K562 (cell line): ENCODE data around the gene GOLGA8S. TPM values are rescaled to one million over a fixed set of nuclear protein-coding genes. Genes with fewer than 3 reads are reported as not detected.

Experiments used
- ATAC-seq: fragments of 200-7000 bp; cut with Tn5 transposase; 3 replicates; pipeline ENCODE4 v1.9.1; 2020; ENCODE audit warnings: moderate library complexity
- BruUV-seq: library from RNA; stranded (reverse); fragments of 400-500 nt; replicated peaks from 2 replicates; lab custom pipeline; 2021; lab: Mats Ljungman, UMichigan
- CTCF ChIA-PET: fragments of 300-600 bp; formaldehyde crosslinking; extraction: SDS; loops from one replicate; lab custom pipeline; 2021; ENCODE audit warnings: low intra/inter-chr PET ratio; lab: Yijun Ruan, JAX
- POLR2A ChIA-PET: fragments of 300-600, 350-650 bp; sonication (Branson Sonifier 250); formaldehyde crosslinking; extraction: SDS; loops from one replicate; lab custom pipeline; 2021; ENCODE audit warnings: antibody characterized with exemption, inconsistent platforms; lab: Yijun Ruan, JAX
- DNase-seq, 4 experiments: peaks; one replicate each; pipeline versions ENCODE4 v3.0.0 to v3.0.0-alpha.2; 2011 to 2018; ENCODE audit warnings: low spot score in 3 of 4, mixed read lengths in 3 of 4; ENCODE audit errors: extremely low read depth in 1 of 4
- FAIRE-seq: peaks from 2 replicates; lab custom pipeline; 2011; peaks lifted over from hg19 to GRCh38; lab: Jason Lieb, UNC
- H2AFZ ChIP-seq: 2 replicates; pipeline ENCODE4 v1.6.0; 2011; ENCODE audit warnings: low read depth, low read length, control low read depth, inconsistent platforms
- H3K27ac ChIP-seq: fragments of 200-600 bp; 3 replicates; pipeline ENCODE4 v1.8.0; 2011; ENCODE audit warnings: low read depth, mild to moderate bottlenecking, control low read depth, inconsistent platforms, low read length, moderate library complexity, mixed read lengths; ENCODE audit errors: extremely low read depth
- H3K27me3 ChIP-seq, 2 experiments: fragments of 300-600 bp in 1 of 2; 2 replicates in 1 of 2; 3 replicates in 1 of 2; pipeline versions ENCODE4 v1.6.0 to v1.8.0; 2011; ENCODE audit warnings: inconsistent platforms in 2 of 2, low read length in 2 of 2, mild to moderate bottlenecking in 1 of 2, mixed read lengths in 1 of 2, moderate library complexity in 1 of 2; ENCODE audit not compliant: control insufficient read depth in 2 of 2, insufficient read depth in 2 of 2
- H3K36me3 ChIP-seq: fragments of 300-600 bp; 3 replicates; pipeline ENCODE4 v1.8.0; 2011; ENCODE audit warnings: mild to moderate bottlenecking, low read length, inconsistent platforms; ENCODE audit not compliant: control insufficient read depth, insufficient read depth
- H3K4me1 ChIP-seq, 2 experiments: fragments of 200-600 bp in 1 of 2; replicated peaks in 1 of 2; 2 replicates in 1 of 2; 3 replicates in 1 of 2; pipeline versions ENCODE4 v1.5.1 to v1.8.0; 2011; ENCODE audit warnings: inconsistent platforms in 2 of 2, low read length in 2 of 2, mild to moderate bottlenecking in 1 of 2, mixed read lengths in 1 of 2, moderate library complexity in 1 of 2; ENCODE audit not compliant: control insufficient read depth in 2 of 2, insufficient read depth in 2 of 2
- H3K4me2 ChIP-seq: 2 replicates; pipeline ENCODE4 v1.6.1; 2011; ENCODE audit warnings: low read length, control low read depth, inconsistent platforms, mixed read lengths; ENCODE audit not compliant: insufficient read depth
- H3K4me3 ChIP-seq: fragments of 200-600 bp; sonication (generic), shearing (Covaris generic); 2 replicates; pipeline ENCODE4 v1.5.1; 2016; ENCODE audit warnings: control low read depth, inconsistent platforms
- H3K79me2 ChIP-seq: fragments of 200-600 bp; 3 replicates; pipeline ENCODE4 v1.8.0; 2011; ENCODE audit warnings: low read length, inconsistent platforms; ENCODE audit not compliant: control insufficient read depth, insufficient read depth
- H3K9ac ChIP-seq, 2 experiments: 2 replicates each; pipeline versions ENCODE4 v1.6.0 to v1.6.1; 2011; ENCODE audit warnings: low read depth in 2 of 2, low read length in 2 of 2, control low read depth in 1 of 2, inconsistent platforms in 1 of 2, mild to moderate bottlenecking in 1 of 2, mixed read lengths in 1 of 2; ENCODE audit not compliant: insufficient read depth in 1 of 2
- H3K9me1 ChIP-seq: one replicate; pipeline ENCODE4 v1.6.0; 2011; ENCODE audit warnings: inconsistent platforms, mild to moderate bottlenecking, low read length, moderate library complexity; ENCODE audit not compliant: control insufficient read depth, insufficient read depth
- H3K9me3 ChIP-seq: replicated peaks from 2 replicates; pipeline ENCODE4 v1.5.1; 2011; ENCODE audit warnings: low read depth, low read length, inconsistent platforms; ENCODE audit not compliant: control insufficient read depth, insufficient read depth
- H4K20me1 ChIP-seq: replicated peaks from 2 replicates; pipeline ENCODE4 v1.6.1; 2011; ENCODE audit warnings: low read length, inconsistent platforms, mixed read lengths; ENCODE audit not compliant: control insufficient read depth, insufficient read depth
- ATF6 ChIP-seq: sonication (generic); formaldehyde crosslinking; IDR thresholded peaks from 2 replicates; pipeline ENCODE4 v1.4.0; 2020; ENCODE audit warnings: mild to moderate bottlenecking, missing genetic modification reagents
- CBX1 ChIP-seq: sonication (generic); IDR thresholded peaks from 2 replicates; pipeline ENCODE4 v1.6.1; 2016; ENCODE audit warnings: antibody characterized with exemption, low read depth, mild to moderate bottlenecking
- CEBPG ChIP-seq, 3 experiments: fragments of 200-800 bp in 1 of 3; sonication (Bioruptor generic) in 1 of 3; sonication (generic) in 1 of 3; formaldehyde crosslinking in 1 of 3; IDR thresholded peaks in 2 of 3; conservative IDR thresholded peaks in 1 of 3; 2 replicates each; pipeline versions ENCODE4 v1.6.1 to v1.8.0; 2016 to 2022; ENCODE audit warnings: missing compliant biosample characterization in 2 of 3, missing genetic modification characterization in 2 of 3, mild to moderate bottlenecking in 1 of 3, missing genetic modification reagents in 1 of 3
- HBP1 ChIP-seq: fragments of 450-650 bp; formaldehyde crosslinking; IDR thresholded peaks from 2 replicates; pipeline ENCODE4 v1.4.0; 2022; ENCODE audit warnings: missing genetic modification characterization
- HDAC2 ChIP-seq: fragments of 450-650 bp; IDR thresholded peaks from 2 replicates; pipeline ENCODE4 v1.6.1; 2016; ENCODE audit warnings: mild to moderate bottlenecking
- NFE2L1 ChIP-seq: fragments of 450-650 bp; IDR thresholded peaks from 2 replicates; pipeline ENCODE4 v1.6.1; 2016; ENCODE audit warnings: missing genetic modification characterization, low read depth, mild to moderate bottlenecking, missing compliant biosample characterization, moderate library complexity, borderline replicate concordance
- PHB ChIP-seq: fragments of 250-450 bp; sonication (Bioruptor Pico); IDR thresholded peaks from 2 replicates; pipeline ENCODE4 v1.5.0; 2021
- U2AF1 ChIP-seq: fragments of 200-400 bp; formaldehyde crosslinking; optimal IDR thresholded peaks from 2 replicates; pipeline ENCODE3; 2017; ENCODE audit warnings: mild to moderate bottlenecking, low read depth, low read length, moderate library complexity
- ZBTB26 ChIP-seq: fragments of 450-650 bp; formaldehyde crosslinking; IDR thresholded peaks from 2 replicates; pipeline ENCODE4 v1.4.0; 2022; ENCODE audit warnings: missing genetic modification characterization
- ZNF212 ChIP-seq: fragments of 450-650 bp; formaldehyde crosslinking; IDR thresholded peaks from 2 replicates; pipeline ENCODE4 v1.4.0; 2020; ENCODE audit warnings: mild to moderate bottlenecking
- WGBS: fragments of 100-300 bp; shearing (Covaris generic); methylation state at CpG from one replicate; pipeline ENCODE4 v1.1.6; 2016; ENCODE audit warnings: low coverage, mixed read lengths; ENCODE audit not compliant: insufficient coverage; ENCODE audit errors: missing lambda C conversion rate; 5-methylcytosine and 5-hydroxymethylcytosine counted together
- in situ Hi-C: fragments of 300-500 bp; cut with MboI; formaldehyde crosslinking; loops from 4 replicates; pipeline ENCODE4 v1.15.0; 2018; ENCODE audit warnings: inconsistent platforms, mixed read lengths
- intact Hi-C: fragments of 100-400 bp; cut with micrococcal nuclease; formaldehyde crosslinking; loops from 2 replicates; pipeline ENCODE4 v1.14.2; 2022
- polyA plus RNA-seq, 8 experiments: library from polyadenylated mRNA; depleted of rRNA in 4 of 8; stranded (reverse) in 5 of 8; unstranded in 3 of 8; fragments of >200 nt; fragmentation: Nextera tagmentation in 2 of 8; fragmentation: Illumina TruSeq in 1 of 8; extraction: Ambion mirVana in 2 of 8; extraction: Trizol in 1 of 8; gene quantifications; 2 replicates each; pipeline versions ENCODE4 v1.2.1 to v1.2.3, GENCODE V29; 2011 to 2014; ENCODE audit warnings: inconsistent platforms in 1 of 8, missing spikeins in 1 of 8
- total RNA-seq, 7 experiments: library from RNA; depleted of rRNA in 6 of 7; stranded (reverse); fragments of >200 nt in 6 of 7; fragmentation: Illumina TruSeq in 2 of 7; extraction: Trizol in 2 of 7; gene quantifications; 2 replicates each; pipeline versions ENCODE4 v1.2.1 to v1.2.3, GENCODE V29; 2011 to 2021; ENCODE audit warnings: low replicate concordance in 1 of 7
- TF ChIP-seq, protein P1 (sequence below), 2 experiments: IDR thresholded peaks; 2 replicates each; pipeline ENCODE4 v1.6.1; 2011; ENCODE audit warnings: borderline replicate concordance in 1 of 2, control low read depth in 1 of 2, low read depth in 1 of 2, low read length in 1 of 2, mild to moderate bottlenecking in 1 of 2, mixed read lengths in 1 of 2, moderate library complexity in 1 of 2; ENCODE audit not compliant: insufficient read depth in 1 of 2, insufficient read length in 1 of 2, poor library complexity in 1 of 2, severe bottlenecking in 1 of 2; ENCODE audit errors: extremely low read depth in 1 of 2

GOLGA8S gene
- total and polyA plus RNA-seq, 9 of the 15 experiments (the other 6 are each of a cell fraction or from before 2014, with no cell fraction given) = 0.01 TPM; not detected in 7

DNA sequence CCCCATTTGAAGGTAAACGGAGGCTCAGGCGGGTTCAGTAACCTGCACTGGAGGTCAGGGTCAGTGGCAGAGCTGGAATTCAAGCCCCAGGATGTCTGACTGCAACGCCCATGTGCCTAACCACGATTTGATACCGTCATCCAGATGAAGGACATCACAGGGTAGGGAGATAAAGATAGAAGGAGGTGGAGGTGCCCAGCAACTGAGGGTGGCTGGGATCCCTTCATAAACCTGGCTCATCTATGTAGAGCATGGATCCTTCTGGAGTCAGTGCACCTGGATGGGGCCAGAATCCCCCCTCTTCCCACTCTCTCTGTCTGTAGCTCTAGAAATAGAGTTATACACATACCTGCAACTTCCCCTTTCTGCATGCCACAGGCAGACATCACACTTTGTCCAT lies 41.3 kb downstream of the GOLGA8S start (continued):
- TF ChIP-seq ATF6 (CRISPR knock-in tag) (no peak), U2AF1 (no peak), HDAC2 (no peak)
- TF ChIP-seq, all 486 proteins: peak for 0

DNA sequence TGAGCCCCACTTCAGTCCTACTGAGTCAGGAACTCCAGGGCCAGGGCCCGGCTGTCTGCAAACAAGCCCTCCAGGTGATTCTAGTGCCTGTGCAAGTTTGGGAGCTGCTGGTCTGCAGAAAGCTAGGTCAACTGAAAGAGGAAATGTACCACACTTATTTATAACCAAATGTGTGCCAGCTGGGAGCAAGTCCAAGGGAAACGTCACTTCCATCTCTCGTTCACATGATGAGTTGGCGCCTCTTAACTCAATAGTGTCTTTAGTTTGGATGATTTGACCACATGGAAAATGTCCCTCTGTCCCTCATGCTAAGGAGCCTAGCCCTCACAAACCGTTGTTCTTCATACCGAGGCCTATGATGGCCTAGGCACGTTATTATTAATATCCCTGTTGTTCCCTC lies 43.2 kb downstream of the GOLGA8S start:
- ChIA-PET CTCF (no interaction called here), POLR2A (no interaction called here)
- Histone ChIP-seq H3K9me3 (no peaks in the 10 kb centered on the region), H3K9me1 (no peaks in the 10 kb centered on the region), H3K9ac (no peak overlapping the region), H3K4me3 (no peak overlapping the region), H3K79me2 (no peaks in the 10 kb centered on the region), H3K27ac (no peak overlapping the region), H3K27me3 (peaks cover 7 to 38% of the 10 kb centered on the region in 2 experiments; a peak in 3 of 5 replicates), H4K20me1 (no peaks in the 10 kb centered on the region), H3K4me1 (no peaks in the 10 kb centered on the region), H3K36me3 (no peaks in the 10 kb centered on the region), H2AFZ (no peak overlapping the region), H3K4me2 (no peak overlapping the region)
- ATAC-seq (no peak), DNase-seq (no peak), FAIRE-seq (no peak)
- intact Hi-C loops = no loop called here
- in situ Hi-C loops = no loop called here
- no TSS peak for BruUV-seq
- WGBS = 0% methylated on average over 7 of the region's 7 CpGs
- TF ChIP-seq PHB (CRISPR knock-in tag) (no peak), ZNF212 (CRISPR knock-in tag) (no peak), CBX1 (no peak), CEBPG (CRISPR knock-in tag; IDR thresholded peaks at IDR 0.05) (no peak), CEBPG (tag; conservative IDR thresholded peaks at IDR 0.05 in 1 of 2, IDR thresholded peaks at IDR 0.05 in 1 of 2) (no peak), ZBTB26 (CRISPR knock-in tag) (no peak), NFE2L1 (tag) (no peak), HBP1 (CRISPR knock-in tag) (no peak)
- TF ChIP-seq, protein P1, sequence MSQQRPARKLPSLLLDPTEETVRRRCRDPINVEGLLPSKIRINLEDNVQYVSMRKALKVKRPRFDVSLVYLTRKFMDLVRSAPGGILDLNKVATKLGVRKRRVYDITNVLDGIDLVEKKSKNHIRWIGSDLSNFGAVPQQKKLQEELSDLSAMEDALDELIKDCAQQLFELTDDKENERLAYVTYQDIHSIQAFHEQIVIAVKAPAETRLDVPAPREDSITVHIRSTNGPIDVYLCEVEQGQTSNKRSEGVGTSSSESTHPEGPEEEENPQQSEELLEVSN (IDR thresholded peaks at IDR 0.05; ENCODE audit: borderline replicate concordance in 1 of 2, extremely low read depth in 1 of 2, insufficient read depth in 1 of 2, insufficient read length in 1 of 2, low read depth in 1 of 2, low read length in 1 of 2, poor library complexity in 1 of 2, severe bottlenecking in 1 of 2) = no peak
